ENCODE data around the gene PAPPA. TPM values are rescaled to one million over a fixed set of nuclear protein-coding genes. Genes with fewer than 3 reads are reported as not detected.

Gene PAPPA
- total RNA-seq, 1 donor, result 56.5 TPM

- H3K9me3 ChIP-seq (ENCODE audit: low read depth, low read length), result no peaks in the 10 kb centered on the region
- no peaks in the 10 kb centered on the region for H3K79me2 ChIP-seq (ENCODE audit: insufficient read depth, low read length)
- peaks cover under 1% of the 10 kb centered on the region for H3K4me1 ChIP-seq (ENCODE audit: insufficient read depth, low read length)
- no peaks in the 10 kb centered on the region for H4K20me1 ChIP-seq (ENCODE audit: insufficient read depth, low read length)
- H3K27ac ChIP-seq (ENCODE audit: low read depth, low read length), result no peak overlapping the region
- no peak overlapping the region for H3K4me3 ChIP-seq (ENCODE audit: insufficient read depth, low read length)
- H3K36me3 ChIP-seq (ENCODE audit: insufficient read depth, low read length), result no peaks in the 10 kb centered on the region
- no peak for TF ChIP-seq CTCF (IDR thresholded peaks at IDR 0.05; ENCODE audit: extremely low read depth, low read depth, low read length)
- H3K27me3 ChIP-seq (ENCODE audit: insufficient read depth, low read length), result no peaks in the 10 kb centered on the region
- H3K4me2 ChIP-seq (ENCODE audit: insufficient read depth, low read length), result no peak overlapping the region
- H2AFZ ChIP-seq (ENCODE audit: low read length), result no peak overlapping the region
- no peak for DNase-seq (ENCODE audit: insufficient read length, low spot score, missing footprints)
Measured at GRCh38 chr9:116133163-116133562, 20.4 kb upstream of the PAPPA start.

- no peaks in the 10 kb centered on the region for H4K20me1 ChIP-seq (ENCODE audit: insufficient read depth, low read length)
- H3K79me2 ChIP-seq (ENCODE audit: insufficient read depth, low read length), result no peaks in the 10 kb centered on the region
- no peaks in the 10 kb centered on the region for H3K27me3 ChIP-seq (ENCODE audit: insufficient read depth, low read length)
- no peaks in the 10 kb centered on the region for H3K9me3 ChIP-seq (ENCODE audit: low read depth, low read length)
- TF ChIP-seq CTCF (IDR thresholded peaks at IDR 0.05; ENCODE audit: extremely low read depth, low read depth, low read length), result no peak
- no peak for DNase-seq (ENCODE audit: insufficient read length, low spot score, missing footprints)
- no peak overlapping the region for H3K4me2 ChIP-seq (ENCODE audit: insufficient read depth, low read length)
- no peak overlapping the region for H2AFZ ChIP-seq (ENCODE audit: low read length)
- H3K4me3 ChIP-seq (ENCODE audit: insufficient read depth, low read length), result no peak overlapping the region
- no peak overlapping the region for H3K27ac ChIP-seq (ENCODE audit: low read depth, low read length)
- no peaks in the 10 kb centered on the region for H3K36me3 ChIP-seq (ENCODE audit: insufficient read depth, low read length)
- no peaks in the 10 kb centered on the region for H3K4me1 ChIP-seq (ENCODE audit: insufficient read depth, low read length)
Measured at GRCh38 chr9:116134975-116135374, 18.6 kb upstream of the PAPPA start.

GRCh38 chr9:116137010-116137409, 16.6 kb upstream of the PAPPA start:
- H3K79me2 ChIP-seq (ENCODE audit: insufficient read depth, low read length), result no peaks in the 10 kb centered on the region
- no peak overlapping the region for H3K27ac ChIP-seq (ENCODE audit: low read depth, low read length)
- no peaks in the 10 kb centered on the region for H4K20me1 ChIP-seq (ENCODE audit: insufficient read depth, low read length)
- no peak overlapping the region for H3K4me3 ChIP-seq (ENCODE audit: insufficient read depth, low read length)
- H3K36me3 ChIP-seq (ENCODE audit: insufficient read depth, low read length), result no peaks in the 10 kb centered on the region
- no peak for TF ChIP-seq CTCF (IDR thresholded peaks at IDR 0.05; ENCODE audit: extremely low read depth, low read depth, low read length)
- H3K9me3 ChIP-seq (ENCODE audit: low read depth, low read length), result no peaks in the 10 kb centered on the region
- no peak for DNase-seq (ENCODE audit: insufficient read length, low spot score, missing footprints)
- no peaks in the 10 kb centered on the region for H3K4me1 ChIP-seq (ENCODE audit: insufficient read depth, low read length)
- H3K27me3 ChIP-seq (ENCODE audit: insufficient read depth, low read length), result no peaks in the 10 kb centered on the region
- no peak overlapping the region for H3K4me2 ChIP-seq (ENCODE audit: insufficient read depth, low read length)
- H2AFZ ChIP-seq (ENCODE audit: low read length), result no peak overlapping the region

GRCh38 chr9:116137581-116137980, 16.0 kb upstream of the PAPPA start:
- Histone ChIP-seq H2AFZ (ENCODE audit: low read length) (no peak overlapping the region), H4K20me1 (ENCODE audit: insufficient read depth, low read length) (no peaks in the 10 kb centered on the region), H3K36me3 (ENCODE audit: insufficient read depth, low read length) (no peaks in the 10 kb centered on the region), H3K27ac (ENCODE audit: low read depth, low read length) (no peak overlapping the region), H3K4me3 (ENCODE audit: insufficient read depth, low read length) (no peak overlapping the region), H3K79me2 (ENCODE audit: insufficient read depth, low read length) (no peaks in the 10 kb centered on the region), H3K4me2 (ENCODE audit: insufficient read depth, low read length) (no peak overlapping the region), H3K9me3 (ENCODE audit: low read depth, low read length) (no peaks in the 10 kb centered on the region), H3K27me3 (ENCODE audit: insufficient read depth, low read length) (no peaks in the 10 kb centered on the region), H3K4me1 (ENCODE audit: insufficient read depth, low read length) (peaks cover 4% of the 10 kb centered on the region)
- DNase-seq (ENCODE audit: insufficient read length, low spot score, missing footprints), result no peak
- no peak for TF ChIP-seq CTCF (IDR thresholded peaks at IDR 0.05; ENCODE audit: extremely low read depth, low read depth, low read length)
